Measurements from ENCODE around the gene LETM1.

The LETM1 gene

GRCh38 chr4:1856943-1857699 is 1.2 kb upstream of the LETM1 start:
- TF ChIP-seq CTCF (IDR thresholded peaks at IDR 0.05): peak; percentile 2; the same call in 1 of the 2 replicates

- no peak for TF ChIP-seq CTCF (IDR thresholded peaks at IDR 0.05)
Observed at GRCh38 chr4:1855333-1856070, 454 bp downstream of the LETM1 start.

- no peak for TF ChIP-seq CTCF (IDR thresholded peaks at IDR 0.05)
Observed at GRCh38 chr4:1854752-1855151, 1.2 kb downstream of the LETM1 start.

GRCh38 chr4:1852904-1853623 is 2.9 kb downstream of the LETM1 start:
- no peak for TF ChIP-seq CTCF (IDR thresholded peaks at IDR 0.05)

GRCh38 chr4:1851575-1852410 is 4.2 kb downstream of the LETM1 start:
- TF ChIP-seq CTCF (IDR thresholded peaks at IDR 0.05): no peak

- TF ChIP-seq CTCF (IDR thresholded peaks at IDR 0.05): no peak
Observed at GRCh38 chr4:1851160-1851559, 4.8 kb downstream of the LETM1 start.

- TF ChIP-seq CTCF (IDR thresholded peaks at IDR 0.05): no peak
Observed at GRCh38 chr4:1850276-1850675, 5.7 kb downstream of the LETM1 start.
